OCI-M1 (cell line): Measurements from ENCODE around the gene TAF4.
A peak's percentile ranks its signal among the peaks of the same experiment; 100 is the strongest.
"Not testable (repeated sequence)": the region's sequence is repeated elsewhere in the genome, so short reads cannot be mapped to it uniquely, and the experiment has no call there.

Source experiments
- DNase-seq: peaks from one replicate; lab custom pipeline; 2025; lab: John Stamatoyannopoulos, UW

TAF4 gene

GRCh38 chr20:61960836-61961235 lies 104.8 kb downstream of the TAF4 start:
- no peak for DNase-seq

GRCh38 chr20:61958773-61959700 lies 106.6 kb downstream of the TAF4 start:
- DNase-seq = no peak

- DNase-seq = no peak
Observed at GRCh38 chr20:61957961-61958715, 107.5 kb downstream of the TAF4 start.

- no peak for DNase-seq
Observed at GRCh38 chr20:61956396-61957342, 109.0 kb downstream of the TAF4 start.

GRCh38 chr20:61955668-61956395 lies 109.8 kb downstream of the TAF4 start:
- DNase-seq = no peak

- DNase-seq = no peak
Observed at GRCh38 chr20:61954276-61955021, 111.2 kb downstream of the TAF4 start.

GRCh38 chr20:61953037-61954021 lies 112.4 kb downstream of the TAF4 start:
- no peak for DNase-seq

- peak; percentile 32 for DNase-seq
Observed at GRCh38 chr20:61951695-61952533, 113.8 kb downstream of the TAF4 start.

GRCh38 chr20:61950641-61951071 lies 115.0 kb downstream of the TAF4 start:
- no peak for DNase-seq

GRCh38 chr20:61949714-61950640 lies 115.7 kb downstream of the TAF4 start:
- DNase-seq = no peak

GRCh38 chr20:61949363-61949713 lies 116.3 kb downstream of the TAF4 start:
- DNase-seq = no peak

- no peak for DNase-seq
Observed at GRCh38 chr20:61948586-61949362, 116.9 kb downstream of the TAF4 start.

GRCh38 chr20:61948056-61948455 lies 117.6 kb downstream of the TAF4 start:
- not testable (repeated sequence) for DNase-seq

- not testable (repeated sequence) for DNase-seq
Observed at GRCh38 chr20:61945495-61945894, 120.2 kb downstream of the TAF4 start.

GRCh38 chr20:61944967-61945366 lies 120.7 kb downstream of the TAF4 start:
- not testable (repeated sequence) for DNase-seq

- DNase-seq = no peak
Observed at GRCh38 chr20:61942526-61942925, 123.2 kb downstream of the TAF4 start.
